Coronary artery (tissue), 2 donors: Measurements from ENCODE around the gene MIB2.

Experiments used
- DNase-seq: peaks from one replicate; pipeline ENCODE4 v3.0.0-alpha.2; 2017; ENCODE audit warnings: low spot score
- H3K27ac ChIP-seq, 2 donors: fragments of 200-600 bp; sonication (generic); one replicate each; pipeline ENCODE4 v1.5.1; 2016 to 2019
- H3K4me3 ChIP-seq: fragments of 200-600 bp; sonication (generic); 2 replicates; pipeline ENCODE4 v1.5.1; 2016; ENCODE audit warnings: mild to moderate bottlenecking, moderate library complexity
- CTCF ChIP-seq: fragments of 200-600 bp; sonication (generic); IDR thresholded peaks from one replicate; pipeline ENCODE4 v1.5.1; 2019; ENCODE audit warnings: antibody characterized with exemption

Gene MIB2

GRCh38 chr1:1677718-1678580 lies 62.6 kb downstream of the MIB2 start:
- no peak for TF ChIP-seq CTCF
- DNase-seq, result no peak
- Histone ChIP-seq H3K4me3 (no peak overlapping the region), H3K27ac (no peak overlapping the region)

- H3K27ac ChIP-seq, result no peak overlapping the region
- no peak for TF ChIP-seq CTCF
- no peak overlapping the region for H3K4me3 ChIP-seq
- no peak for DNase-seq
These were observed 63.5 kb downstream of the MIB2 start for GRCh38 chr1:1678581-1679380.
